ENCODE measurements around the gene PGAP2. TPM values are rescaled to one million over a fixed set of nuclear protein-coding genes. Genes with fewer than 3 reads are reported as not detected.

Gene PGAP2
- total RNA-seq, 5 donors from 2014 or later (not counting 1 experiment from before 2014, with no cell fraction given) = 22.5 to 28.2 (median 24.6) TPM

DNA sequence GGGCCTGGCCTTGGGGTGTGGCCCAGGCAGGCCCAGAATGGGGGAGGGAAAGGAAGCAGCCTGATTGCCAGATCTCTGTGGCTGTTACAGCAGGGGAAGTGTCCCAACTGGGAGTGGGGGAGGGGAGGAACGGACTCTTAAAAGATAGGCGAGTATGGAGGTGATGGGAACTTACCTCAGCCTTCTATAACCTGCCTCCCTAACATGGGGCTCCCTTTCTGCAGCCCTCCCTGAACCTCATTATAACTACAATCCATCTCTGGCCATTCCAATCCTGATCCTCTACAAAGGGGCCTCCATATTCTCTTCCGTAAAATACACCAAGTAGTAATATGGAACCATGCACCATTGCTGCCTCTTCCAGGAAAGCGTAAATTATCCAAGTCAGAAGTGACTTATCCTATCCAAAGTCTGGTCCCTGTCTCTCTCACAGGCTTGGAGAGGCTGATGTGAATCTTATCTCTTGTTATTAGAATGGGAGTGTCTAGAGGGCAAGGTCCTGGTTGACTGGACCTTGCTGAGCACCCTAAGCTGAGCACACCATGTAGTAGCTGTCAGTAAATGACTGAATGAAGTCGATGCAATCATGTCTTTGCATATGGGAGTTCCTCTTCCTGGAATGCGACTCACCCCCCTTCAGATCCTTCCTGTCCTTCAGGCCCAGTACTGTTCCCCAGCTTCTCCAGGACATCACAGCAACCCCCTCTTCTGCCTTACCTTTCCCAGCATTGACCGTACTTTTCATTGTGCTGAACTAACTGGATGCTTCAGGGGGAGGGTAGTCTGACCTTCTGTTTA is 26.5 kb downstream of the PGAP2 start:
- Mint-ChIP-seq H3K27me3 (no peaks in the 10 kb centered on the region), H3K36me3 (peaks cover 48% of the 10 kb centered on the region), H3K4me3 (peak overlapping the region; percentile 64 to 89 (median 68)), H3K4me1 (peaks cover 90 to 98% (median 94%) of the 10 kb centered on the region in 3 donors), H3K27ac (peak overlapping the region; percentile 90 to 94), H3K9me3 (no peaks in the 10 kb centered on the region)
- 39% methylated on average over 2 of the region's 7 CpGs for WGBS (ENCODE audit: insufficient coverage)
- POLR2A ChIA-PET = no interaction called here
- Histone ChIP-seq H3K4me3 (ENCODE audit: control insufficient read depth in 1 of 2, extremely low read depth in 1 of 2, low read length in 1 of 2) (peak overlapping the region in 1 of 2 donors; percentile 49), H3K9me3 (no peaks in the 10 kb centered on the region), H3K36me3 (ENCODE audit: control insufficient read depth in 2 of 2, extremely low read depth in 1 of 2, insufficient read depth in 1 of 2, low read length in 1 of 2) (peaks cover 2 to 44% of the 10 kb centered on the region in 2 donors), H3K27ac (ENCODE audit: low read length) (peak overlapping the region; percentile 47), H3K27me3 (replicated peaks in 1 of 2; ENCODE audit: control insufficient read depth in 2 of 2, extremely low read depth in 1 of 2, insufficient read depth in 2 of 2, low read length in 1 of 2) (no peaks in the 10 kb centered on the region), H3K4me1 (ENCODE audit: control insufficient read depth in 1 of 2, extremely low read depth in 1 of 2, insufficient read depth in 2 of 2, low read length in 2 of 2) (peaks cover 59 to 93% of the 10 kb centered on the region in 2 experiments)
- CTCF ChIA-PET = interaction anchor here (1.1 to 9.9 kb wide), 3 partner anchors 10 to 238 kb away, joined by 3 to 248 read pairs (median 4); partner anchors contain the start of gene STIM1 (in 1 of the 2)
- DNase-seq (peak in 9 of 35 experiments; percentile 9 to 51 (median 26)), ATAC-seq (replicated peaks in 1 of 4) (no peak)

DNA sequence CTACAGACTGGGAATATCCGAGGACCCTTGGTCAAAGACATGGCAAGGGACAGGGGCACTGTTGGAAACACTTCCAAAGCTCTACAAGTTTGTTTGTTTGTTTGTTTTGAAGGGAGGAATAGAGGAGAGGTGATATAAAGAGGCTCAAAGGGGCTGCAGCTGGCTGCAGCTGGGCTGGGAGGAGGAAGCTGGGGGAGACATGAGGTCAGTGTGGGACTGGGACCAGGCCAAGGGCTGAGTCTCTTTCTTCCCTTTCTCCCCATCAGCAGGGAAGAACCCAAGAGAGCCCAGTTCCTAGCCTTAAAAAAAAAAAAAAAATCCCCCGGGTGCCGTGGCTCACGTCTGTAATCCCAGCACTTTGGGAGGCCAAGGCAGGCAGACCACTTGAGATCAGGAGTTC is 27.4 kb downstream of the PGAP2 start:
- Mint-ChIP-seq H3K36me3 (peaks cover 44% of the 10 kb centered on the region), H3K27ac (peak overlapping the region; percentile 90 to 94), H3K4me3 (peak overlapping the region; percentile 64 to 89 (median 68)), H3K27me3 (no peaks in the 10 kb centered on the region), H3K4me1 (peaks cover 90 to 94% (median 91%) of the 10 kb centered on the region in 3 donors), H3K9me3 (no peaks in the 10 kb centered on the region)
- Histone ChIP-seq H3K4me1 (ENCODE audit: control insufficient read depth in 1 of 2, extremely low read depth in 1 of 2, insufficient read depth in 2 of 2, low read length in 2 of 2) (peaks cover 59 to 90% of the 10 kb centered on the region in 2 experiments), H3K27ac (ENCODE audit: low read length) (peak overlapping the region; percentile 47), H3K4me3 (ENCODE audit: control insufficient read depth in 1 of 2, extremely low read depth in 1 of 2, low read length in 1 of 2) (no peak overlapping the region), H3K9me3 (no peaks in the 10 kb centered on the region), H3K36me3 (ENCODE audit: control insufficient read depth in 2 of 2, extremely low read depth in 1 of 2, insufficient read depth in 1 of 2, low read length in 1 of 2) (peaks cover under 1 to 36% of the 10 kb centered on the region in 2 donors), H3K27me3 (replicated peaks in 1 of 2; ENCODE audit: control insufficient read depth in 2 of 2, extremely low read depth in 1 of 2, insufficient read depth in 2 of 2, low read length in 1 of 2) (no peaks in the 10 kb centered on the region)
- POLR2A ChIA-PET = interaction anchor here (0.6 to 0.7 kb wide), 3 partner anchors 19 to 151 kb away, joined by 3 to 10 read pairs (median 3); no protein-coding TSS in a partner anchor
- CTCF ChIA-PET = interaction anchor here (0.7 to 9.9 kb wide), 5 partner anchors 10 to 237 kb away, joined by 3 to 248 read pairs (median 4); partner anchors contain the start of gene STIM1 (in 1 of the 2)
- 82% methylated on average over 1 of the region's 4 CpGs for WGBS (ENCODE audit: insufficient coverage)
- DNase-seq = no peak
- ATAC-seq (replicated peaks in 1 of 4) = no peak

DNA sequence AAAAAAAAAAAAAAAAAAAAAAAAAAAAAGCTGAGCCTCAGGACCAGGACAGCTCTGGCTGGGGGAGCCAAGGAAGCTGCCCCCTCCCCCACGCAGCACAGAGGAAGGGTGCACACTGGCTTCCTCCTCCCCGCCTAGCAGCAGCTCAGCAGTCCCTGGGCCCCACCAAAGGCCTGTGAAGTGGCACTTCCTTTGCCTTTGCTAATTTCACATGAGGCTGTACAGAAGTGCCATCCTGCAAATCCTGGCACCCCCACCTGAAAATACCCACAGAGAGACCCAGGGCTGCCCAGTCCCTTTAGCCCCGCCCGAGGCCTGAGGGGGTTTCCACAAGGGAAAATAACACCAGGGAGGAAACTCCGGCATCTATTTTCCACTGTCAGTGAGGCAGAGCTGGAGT is 28.5 kb downstream of the PGAP2 start:
- H3K9me3 Mint-ChIP-seq = no peaks in the 10 kb centered on the region
- H3K36me3 Mint-ChIP-seq = peaks cover 32% of the 10 kb centered on the region
- H3K4me3 Mint-ChIP-seq = peak overlapping the region; percentile 85 to 89 (median 89)
- Histone ChIP-seq H3K4me3 (ENCODE audit: control insufficient read depth in 1 of 2, extremely low read depth in 1 of 2, low read length in 1 of 2) (peak overlapping the region; percentile 61 to 88), H3K36me3 (ENCODE audit: control insufficient read depth in 2 of 2, extremely low read depth in 1 of 2, insufficient read depth in 1 of 2, low read length in 1 of 2) (peaks cover 0 to 26% of the 10 kb centered on the region in 2 donors), H3K27me3 (replicated peaks in 1 of 2; ENCODE audit: control insufficient read depth in 2 of 2, extremely low read depth in 1 of 2, insufficient read depth in 2 of 2, low read length in 1 of 2) (no peaks in the 10 kb centered on the region), H3K9me3 (no peaks in the 10 kb centered on the region), H3K4me1 (ENCODE audit: control insufficient read depth in 1 of 2, extremely low read depth in 1 of 2, insufficient read depth in 2 of 2, low read length in 2 of 2) (peaks cover 62 to 84% of the 10 kb centered on the region in 2 experiments), H3K27ac (ENCODE audit: low read length) (peak overlapping the region; percentile 98)
- WGBS (ENCODE audit: insufficient coverage) = 6% methylated on average over 2 of the region's 5 CpGs
- POLR2A ChIA-PET = interaction anchor here (0.5 to 1.0 kb wide), 7 partner anchors 11 to 106 kb away, joined by 3 to 8 read pairs (median 3); partner anchors contain the start of gene PGAP2 (in 1 of the 2)
- H3K27ac Mint-ChIP-seq = peak overlapping the region; percentile 92 to 95
- H3K4me1 Mint-ChIP-seq = peaks cover 82 to 87% (median 83%) of the 10 kb centered on the region in 3 donors
- DNase-seq (peak in 34 of 35 experiments; percentile 37 to 71 (median 55)), ATAC-seq (replicated peaks in 1 of 4) (peak; percentile 6 to 15 (median 10))
- CTCF ChIA-PET = interaction anchor here (0.5 to 9.9 kb wide), 14 partner anchors 12 to 280 kb away, joined by 3 to 248 read pairs (median 4); partner anchors contain the start of gene STIM1 (in 1 of the 2)
- no peaks in the 10 kb centered on the region for H3K27me3 Mint-ChIP-seq

DNA sequence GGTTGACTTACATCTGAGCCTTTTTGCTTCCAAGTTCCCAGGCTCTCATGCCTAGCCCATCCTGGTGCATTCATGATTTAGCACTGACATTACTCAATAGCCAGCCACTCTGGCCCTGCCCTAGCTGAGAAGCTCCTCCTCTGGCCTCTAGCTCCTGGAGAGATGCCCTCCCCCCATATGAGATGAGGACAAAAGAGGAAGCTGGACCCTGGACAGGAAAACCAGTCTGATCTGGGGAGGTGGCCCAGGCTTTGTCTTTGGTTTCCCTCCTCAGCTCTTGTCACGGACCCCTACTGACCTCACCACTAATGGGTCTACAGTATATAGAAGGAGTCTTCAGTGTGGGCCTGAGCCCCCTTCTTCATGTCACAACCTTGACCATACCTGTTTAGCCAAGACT is 29.4 kb downstream of the PGAP2 start:
- Mint-ChIP-seq H3K27me3 (no peaks in the 10 kb centered on the region), H3K4me3 (peak overlapping the region; percentile 85 to 89 (median 89)), H3K27ac (peak overlapping the region; percentile 92 to 95), H3K4me1 (peaks cover 78 to 79% (median 79%) of the 10 kb centered on the region in 3 donors), H3K9me3 (no peaks in the 10 kb centered on the region), H3K36me3 (peaks cover 32% of the 10 kb centered on the region)
- DNase-seq (peak in 1 of 35 experiments; percentile 40), ATAC-seq (replicated peaks in 1 of 4) (no peak)
- ChIA-PET CTCF (interaction anchor here (0.5 to 9.9 kb wide), 6 partner anchors 10 to 235 kb away, joined by 3 to 248 read pairs (median 7); partner anchors contain the start of gene STIM1 (in 1 of the 2)), POLR2A (interaction anchor here in 1 of 2 donors (0.6 to 1.0 kb wide), 4 partner anchors 10 to 243 kb away, joined by 3 to 4 read pairs (median 4); no protein-coding TSS in a partner anchor)
- Histone ChIP-seq H3K9me3 (no peaks in the 10 kb centered on the region), H3K4me3 (ENCODE audit: control insufficient read depth in 1 of 2, extremely low read depth in 1 of 2, low read length in 1 of 2) (peak overlapping the region; percentile 81 to 88), H3K36me3 (ENCODE audit: control insufficient read depth in 2 of 2, extremely low read depth in 1 of 2, insufficient read depth in 1 of 2, low read length in 1 of 2) (peaks cover 0 to 22% of the 10 kb centered on the region in 2 donors), H3K27me3 (replicated peaks in 1 of 2; ENCODE audit: control insufficient read depth in 2 of 2, extremely low read depth in 1 of 2, insufficient read depth in 2 of 2, low read length in 1 of 2) (no peaks in the 10 kb centered on the region), H3K27ac (ENCODE audit: low read length) (peak overlapping the region; percentile 98), H3K4me1 (ENCODE audit: control insufficient read depth in 1 of 2, extremely low read depth in 1 of 2, insufficient read depth in 2 of 2, low read length in 2 of 2) (peaks cover 55 to 83% of the 10 kb centered on the region in 2 experiments)
- no CpG with 5 or more reads among the region's 1 CpG for WGBS (ENCODE audit: insufficient coverage)

DNA sequence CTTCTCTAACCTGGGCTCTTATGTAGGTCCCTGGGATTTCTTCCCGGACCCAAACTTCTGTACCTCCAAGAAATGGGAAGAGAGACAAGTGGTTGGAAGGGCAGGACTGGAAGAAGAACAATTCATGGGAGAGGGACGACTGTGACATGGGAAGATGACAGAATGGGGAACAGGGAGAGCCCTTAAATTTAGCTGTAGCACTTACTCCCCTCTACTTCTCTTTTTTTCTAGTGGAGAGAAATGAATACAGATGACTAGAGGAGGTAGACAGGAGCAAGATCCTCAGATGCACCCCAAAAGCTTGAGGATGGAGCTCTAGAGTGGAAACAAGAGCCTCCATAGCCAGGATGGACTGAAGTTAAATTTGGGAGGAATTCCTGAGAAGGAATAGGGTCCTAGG is 30.1 kb downstream of the PGAP2 start:
- Histone ChIP-seq H3K27ac (ENCODE audit: low read length) (peak overlapping the region; percentile 98), H3K36me3 (ENCODE audit: control insufficient read depth in 2 of 2, extremely low read depth in 1 of 2, insufficient read depth in 1 of 2, low read length in 1 of 2) (peaks cover 0 to 19% of the 10 kb centered on the region in 2 donors), H3K4me3 (ENCODE audit: control insufficient read depth in 1 of 2, extremely low read depth in 1 of 2, low read length in 1 of 2) (peak overlapping the region; percentile 81 to 88), H3K27me3 (replicated peaks in 1 of 2; ENCODE audit: control insufficient read depth in 2 of 2, extremely low read depth in 1 of 2, insufficient read depth in 2 of 2, low read length in 1 of 2) (no peaks in the 10 kb centered on the region), H3K9me3 (no peaks in the 10 kb centered on the region), H3K4me1 (ENCODE audit: control insufficient read depth in 1 of 2, extremely low read depth in 1 of 2, insufficient read depth in 2 of 2, low read length in 2 of 2) (peaks cover 50 to 76% of the 10 kb centered on the region in 2 experiments)
- no CpG with 5 or more reads among the region's 2 CpGs for WGBS (ENCODE audit: insufficient coverage)
- H3K27me3 Mint-ChIP-seq = no peaks in the 10 kb centered on the region
- H3K4me1 Mint-ChIP-seq = peaks cover 72 to 76% (median 74%) of the 10 kb centered on the region in 3 donors
- ChIA-PET POLR2A (interaction anchor here (0.5 to 4.6 kb wide), 5 partner anchors 13 to 41 kb away, joined by 3 to 58 read pairs (median 4); partner anchors contain the start of gene STIM1 (in 1 of the 2)), CTCF (interaction anchor here (0.9 to 9.9 kb wide), 5 partner anchors 10 to 234 kb away, joined by 3 to 248 read pairs (median 7); partner anchors contain the start of gene STIM1 (in 1 of the 2))
- peak overlapping the region; percentile 92 to 95 for H3K27ac Mint-ChIP-seq
- H3K4me3 Mint-ChIP-seq = peak overlapping the region; percentile 85 to 89 (median 89)
- no peaks in the 10 kb centered on the region for H3K9me3 Mint-ChIP-seq
- DNase-seq (no peak), ATAC-seq (replicated peaks in 1 of 4) (no peak)
- peaks cover 28% of the 10 kb centered on the region for H3K36me3 Mint-ChIP-seq
